Stimulated activated CD8-positive, alpha-beta memory T cell treated with anti-CD3 and anti-CD28 coated beads, Interleukin-2, amount 100 ng/mL, for 1 hour (primary cell): Measurements from ENCODE around the gene ADAMTS15.

ENCODE experiments used
- DNase-seq, 2 donors: peaks; one replicate each; pipeline ENCODE4 v3.0.0-alpha.2; 2020; ENCODE audit warnings: low read depth in 2 of 2

ADAMTS15 gene

DNA sequence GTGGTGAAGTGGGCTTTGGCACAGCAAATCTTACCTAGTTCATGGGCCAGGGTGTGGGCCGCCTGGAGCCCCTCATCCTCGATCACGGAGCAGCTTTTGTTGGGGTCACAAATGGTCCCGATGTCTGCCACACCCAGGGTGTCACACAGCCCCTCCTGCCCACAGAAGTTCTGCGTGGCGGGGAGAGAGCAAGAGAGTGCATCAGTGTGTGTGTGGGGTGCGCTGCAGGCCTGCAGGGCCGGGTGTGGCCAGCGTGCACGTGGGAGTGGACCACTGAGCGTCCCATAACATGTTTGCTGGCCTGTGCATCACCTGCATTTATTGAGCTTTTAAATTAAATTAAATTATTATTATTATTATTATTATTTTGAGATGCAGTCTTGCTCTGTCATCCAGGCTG is 31.5 kb upstream of the ADAMTS15 start:
- no peak for DNase-seq

DNA sequence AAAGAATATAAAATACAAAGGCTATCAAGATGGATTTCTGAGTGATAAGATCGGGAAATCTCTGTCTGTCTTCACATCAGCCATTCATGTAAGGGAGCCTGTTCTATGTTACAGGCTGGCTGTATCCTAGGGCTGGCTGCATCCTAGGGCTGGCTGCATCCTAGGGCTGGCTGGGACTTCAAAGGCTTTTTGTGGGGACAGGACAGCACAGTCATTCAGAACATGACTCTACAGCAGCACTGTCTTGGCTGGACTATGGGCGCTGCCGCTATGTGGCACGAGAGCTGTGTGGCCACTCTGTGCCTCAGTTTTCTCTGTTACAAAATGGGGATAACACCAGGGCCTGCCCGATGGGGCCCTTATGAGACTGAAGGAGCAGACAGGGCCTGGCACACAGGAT is 30.2 kb upstream of the ADAMTS15 start:
- no peak for DNase-seq

DNA sequence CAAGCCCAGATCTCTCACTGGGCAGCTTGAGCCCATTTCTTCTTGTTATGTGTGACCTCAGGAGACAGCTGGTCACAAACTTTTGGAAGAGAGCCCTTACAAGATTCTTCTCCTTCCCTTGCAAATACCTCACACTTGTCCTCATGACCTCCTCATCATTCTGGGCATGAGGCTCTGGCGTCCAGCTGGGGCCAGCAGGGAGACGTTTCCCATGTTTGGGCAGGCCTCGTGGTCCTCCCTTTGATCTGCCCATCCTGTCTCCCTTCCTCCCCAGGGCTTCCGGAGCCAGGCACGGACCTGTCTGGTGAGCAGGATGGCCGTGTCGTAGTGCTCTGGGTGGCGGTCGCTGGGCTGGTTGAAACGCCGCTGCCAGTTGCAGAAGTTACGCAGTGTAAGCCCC is 29.7 kb upstream of the ADAMTS15 start:
- no peak for DNase-seq

DNA sequence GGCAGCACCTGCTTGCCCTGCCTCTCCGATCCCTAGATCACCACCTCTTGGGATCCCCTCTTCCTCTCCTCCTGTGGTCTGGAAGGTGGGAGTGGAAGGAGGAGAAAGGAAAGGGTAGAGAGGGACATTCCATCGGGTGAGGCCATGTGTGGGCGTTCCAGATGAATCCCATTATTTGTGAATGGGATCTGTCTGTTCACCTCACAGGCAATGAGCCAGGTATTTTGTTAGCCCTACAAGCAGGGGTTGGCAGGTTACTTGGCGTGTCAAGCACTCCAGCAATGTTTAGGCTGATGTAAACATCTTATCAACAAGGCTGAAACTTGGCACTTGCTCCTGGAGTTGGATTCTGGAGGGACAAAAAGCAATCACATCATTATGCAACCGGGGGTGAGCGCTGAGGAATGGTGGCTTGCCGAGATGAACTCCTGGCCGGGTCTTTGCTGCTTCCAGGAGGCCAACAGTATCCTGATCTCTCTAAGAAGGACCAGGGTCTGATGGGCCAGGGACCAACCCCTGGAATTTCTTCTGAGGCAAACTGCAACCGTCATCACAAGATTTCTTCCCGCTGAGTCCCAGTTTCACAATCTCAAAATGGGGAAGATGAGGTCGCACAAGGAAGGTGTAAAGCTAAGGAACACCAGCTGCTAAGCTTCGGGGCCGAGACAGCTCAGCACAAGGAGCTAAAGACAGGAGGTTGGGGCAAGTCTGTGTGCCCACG is 27.8 kb upstream of the ADAMTS15 start:
- DNase-seq: no peak

DNA sequence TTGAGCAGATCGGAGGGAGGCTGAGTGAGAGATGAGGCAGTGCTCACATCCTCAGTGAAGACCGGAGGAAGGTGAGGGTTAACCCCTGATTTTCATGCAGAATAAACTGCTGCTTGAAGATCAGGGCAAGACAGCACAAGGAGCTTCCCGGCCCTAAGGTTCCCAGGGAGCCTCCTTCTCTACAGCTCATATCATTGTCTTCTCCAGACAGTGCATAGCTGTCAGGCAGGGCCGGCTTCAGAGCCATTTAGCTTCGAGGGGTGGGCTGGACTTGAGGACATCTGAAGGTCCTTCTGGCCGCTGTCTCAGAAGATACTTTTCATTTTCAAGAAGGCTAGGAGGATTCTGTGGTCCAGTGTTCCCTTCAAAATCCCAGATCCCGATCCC is 27.3 kb upstream of the ADAMTS15 start:
- DNase-seq: no peak

DNA sequence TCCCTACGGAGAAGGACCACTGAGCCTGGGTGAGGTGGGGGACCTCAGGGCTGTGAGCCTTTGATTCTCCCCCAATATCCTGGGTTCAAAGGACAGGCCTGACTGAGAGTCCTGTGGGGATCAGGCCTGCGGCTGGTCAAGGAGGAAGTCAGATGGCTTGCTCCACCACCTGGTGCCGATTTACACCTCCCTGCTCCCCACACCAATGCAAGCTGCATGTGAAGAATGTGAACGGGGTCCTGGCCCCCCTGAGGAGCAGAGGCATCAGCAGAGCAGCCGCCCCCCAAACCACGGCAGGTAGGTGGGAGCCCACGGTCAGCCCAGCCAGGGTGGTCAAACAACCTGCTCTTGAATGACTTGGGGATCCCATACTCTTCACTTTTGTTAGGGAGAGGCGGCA is 26.7 kb upstream of the ADAMTS15 start:
- DNase-seq: no peak

DNA sequence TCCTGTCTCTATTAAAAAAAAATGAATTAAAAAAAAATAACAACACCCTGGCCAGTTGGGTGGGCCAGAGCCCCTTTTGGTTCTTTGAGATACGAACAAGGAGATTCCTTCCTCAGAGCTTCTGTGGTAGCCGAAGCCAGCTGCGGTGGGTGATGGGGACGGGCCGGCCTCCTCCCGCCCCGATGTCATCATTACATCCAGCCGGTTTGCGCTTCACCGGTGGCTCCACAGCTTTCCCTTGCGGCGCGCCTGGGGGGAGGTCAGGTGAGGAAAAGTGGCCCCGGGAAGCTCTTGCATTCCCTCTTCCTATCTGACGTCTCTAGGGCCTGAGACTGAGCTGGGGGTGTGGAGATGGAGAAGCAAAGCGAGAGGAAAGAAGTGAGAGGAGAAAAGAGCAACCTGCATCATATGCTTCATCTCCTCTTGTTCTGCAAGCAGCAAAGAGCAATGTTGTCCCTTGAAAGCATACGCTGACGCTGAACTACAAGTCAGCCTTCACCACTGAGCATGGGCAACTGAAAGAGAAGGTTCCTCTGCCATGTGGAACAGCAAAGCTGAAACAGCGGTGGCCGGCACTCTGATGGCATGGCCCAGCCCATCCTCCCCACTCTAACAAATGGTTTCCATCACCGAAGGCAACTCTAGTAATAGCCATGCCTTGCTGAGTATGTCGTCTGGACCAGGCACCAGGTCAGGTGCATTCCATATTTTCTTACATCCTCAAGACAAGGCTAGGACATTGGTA is 26.0 kb upstream of the ADAMTS15 start:
- DNase-seq: no peak

DNA sequence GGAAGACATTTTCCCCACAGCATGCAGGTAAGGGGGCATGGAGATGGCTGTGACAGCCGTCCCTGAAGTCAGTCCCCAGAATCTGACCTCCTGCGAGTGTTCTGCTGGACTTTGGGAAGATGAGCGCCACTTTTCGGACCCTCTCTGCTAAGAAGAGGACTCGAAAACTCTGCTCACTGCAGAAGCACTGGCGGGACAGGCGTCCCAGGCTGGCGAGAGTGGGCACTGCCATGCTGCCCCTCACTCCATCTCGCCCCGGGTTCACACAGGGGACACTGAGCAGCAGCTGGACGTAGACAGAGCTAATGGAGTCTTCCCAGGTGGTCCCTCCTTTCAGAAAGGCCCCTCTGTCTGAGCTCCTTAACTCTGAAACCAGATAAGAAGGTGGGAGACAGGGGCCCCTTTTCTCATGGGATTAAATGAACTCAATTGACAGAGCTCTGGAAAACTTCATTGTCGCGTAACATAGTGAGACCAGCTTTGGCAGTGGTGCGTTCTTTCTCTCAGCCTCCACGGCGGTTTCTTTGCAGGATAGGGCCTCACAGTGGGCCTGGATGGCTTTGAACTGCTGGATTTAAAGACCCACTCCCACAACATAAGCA is 24.8 kb upstream of the ADAMTS15 start:
- DNase-seq: no peak

DNA sequence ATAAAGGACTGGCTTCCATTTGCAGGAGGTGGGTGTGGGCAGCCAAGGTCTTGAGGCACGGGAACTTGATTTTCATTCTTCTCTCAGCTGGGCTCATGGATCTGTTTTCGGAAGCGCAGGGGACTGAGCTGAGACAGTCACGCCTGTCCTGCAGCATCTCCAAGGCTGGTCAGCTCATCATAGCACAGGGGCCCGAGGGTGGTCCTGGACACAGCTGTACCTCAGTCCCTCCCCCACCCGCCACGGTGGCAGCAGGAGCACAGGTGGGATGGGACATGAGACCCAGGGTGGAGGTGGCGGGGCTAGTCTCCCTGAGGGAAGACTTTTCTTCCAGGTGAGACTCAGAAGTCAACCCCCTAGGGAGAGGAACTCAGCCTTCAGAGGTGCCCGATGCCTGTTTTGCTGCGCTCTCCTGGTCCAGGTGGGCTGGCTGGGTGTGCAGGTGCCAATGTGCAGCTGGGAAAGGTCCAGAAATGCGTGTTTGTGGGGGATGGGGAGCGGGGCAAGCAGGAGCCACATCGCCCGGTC is 23.8 kb upstream of the ADAMTS15 start:
- no peak for DNase-seq

DNA sequence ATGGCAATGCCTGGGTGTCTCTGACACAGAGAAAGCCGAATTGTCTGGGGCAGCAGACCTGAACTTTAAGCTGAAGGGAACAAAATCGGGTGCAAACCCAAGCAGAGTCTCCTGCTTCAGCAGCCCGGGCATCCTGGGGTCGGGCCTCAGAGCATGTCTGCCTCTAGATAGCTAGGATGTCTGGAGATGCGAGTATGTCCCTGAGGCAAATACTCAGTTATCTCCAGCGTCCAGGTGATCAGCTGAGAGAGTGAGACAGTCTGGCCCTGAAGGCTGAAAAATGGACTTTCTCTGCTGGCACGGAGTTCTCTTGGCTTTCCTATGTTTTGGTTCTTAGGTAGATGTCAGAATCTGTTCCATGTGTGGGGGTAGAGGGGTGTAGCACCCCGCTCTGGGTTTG is 23.3 kb upstream of the ADAMTS15 start:
- no peak for DNase-seq

DNA sequence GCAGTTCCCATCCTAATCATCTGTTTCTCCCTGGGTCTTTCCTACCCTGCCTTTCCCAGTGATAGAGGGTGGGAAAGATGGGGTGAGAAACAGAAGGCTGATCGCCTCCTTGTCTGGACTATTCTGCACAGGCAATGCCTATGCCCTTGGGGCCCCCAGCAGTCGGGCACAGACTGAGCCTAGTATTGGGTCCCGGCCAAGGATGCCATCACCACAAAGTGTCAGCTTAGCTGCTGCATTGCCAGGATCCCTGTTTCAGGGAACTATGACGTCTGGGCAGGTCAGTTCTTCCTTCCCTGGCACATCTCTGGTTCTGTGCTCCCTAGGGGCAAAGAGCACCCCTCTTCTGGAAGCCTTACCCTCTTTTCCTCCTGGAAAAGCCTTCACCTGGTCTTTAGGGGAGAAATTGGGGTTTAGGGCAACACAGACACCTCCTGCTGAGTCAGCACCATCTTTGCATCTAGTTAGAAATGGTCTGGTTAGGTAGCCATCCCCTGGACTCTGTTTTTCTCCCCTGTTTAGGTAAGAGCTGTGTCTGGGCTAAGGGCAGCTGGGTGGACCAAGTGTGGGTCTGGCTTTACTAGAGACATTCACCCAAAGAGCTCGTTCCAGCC is 22.1 kb upstream of the ADAMTS15 start:
- no peak for DNase-seq

DNA sequence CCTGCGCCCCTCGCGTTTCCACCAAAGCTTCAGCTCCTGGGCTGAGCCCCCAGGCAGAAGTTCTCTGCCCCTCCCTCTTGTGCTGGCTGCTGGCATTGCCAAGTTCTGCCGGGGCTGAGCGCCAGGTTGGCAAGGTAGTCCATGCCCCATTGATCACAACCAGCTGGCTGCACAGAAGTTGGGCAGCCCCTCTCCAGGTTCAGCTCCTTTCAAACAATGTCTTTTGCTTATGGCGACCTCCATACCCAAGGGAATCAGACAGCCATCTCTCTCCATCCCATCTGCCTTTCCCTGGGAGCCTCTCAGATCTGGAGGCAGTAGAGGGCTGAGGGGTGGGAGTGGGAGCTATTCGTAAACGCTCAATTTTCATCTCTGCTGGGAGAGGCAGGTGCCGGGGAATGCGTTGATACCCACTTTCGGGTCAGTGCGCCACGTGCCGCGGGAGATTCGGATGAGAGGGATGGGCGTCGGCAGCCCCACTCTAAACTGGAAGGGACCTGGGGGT is 21.6 kb upstream of the ADAMTS15 start:
- DNase-seq: no peak

DNA sequence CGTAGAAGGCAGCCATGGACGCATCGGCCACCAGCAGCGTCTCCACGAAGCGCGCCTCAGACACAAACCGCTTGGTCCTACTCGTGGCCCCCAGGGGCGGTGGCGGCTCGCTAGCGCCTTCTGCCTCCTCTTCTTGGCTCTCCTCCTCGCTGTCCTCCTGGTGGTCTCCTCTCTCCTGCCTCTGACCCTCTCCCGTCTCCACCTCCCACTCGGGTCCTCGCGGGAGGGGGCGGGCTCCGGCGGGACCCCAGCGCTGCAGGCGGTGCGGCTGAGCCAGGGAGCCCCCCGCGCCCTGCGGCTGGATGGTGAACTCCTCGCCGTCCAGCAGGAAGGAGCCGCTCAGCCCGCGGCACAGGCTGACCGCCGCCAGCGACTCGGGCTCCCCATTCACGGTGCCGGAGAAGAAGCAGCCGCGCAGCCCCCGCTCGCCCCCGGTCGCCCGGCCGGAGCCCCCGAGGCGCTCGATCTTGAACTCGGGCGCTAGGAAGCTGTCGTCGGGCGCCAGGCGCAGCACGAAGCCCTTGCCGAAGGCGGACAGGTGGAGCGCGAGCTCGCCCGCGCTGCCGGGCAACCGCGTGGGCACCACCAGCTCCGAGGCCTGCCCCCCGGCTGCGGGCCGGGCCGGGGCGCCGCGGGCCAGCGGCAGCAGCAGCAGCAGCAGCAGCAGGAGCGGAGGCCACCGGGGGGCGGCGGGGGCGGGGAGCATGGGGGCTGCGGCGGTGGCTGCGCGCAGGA is 20.7 kb upstream of the ADAMTS15 start:
- DNase-seq: no peak

DNA sequence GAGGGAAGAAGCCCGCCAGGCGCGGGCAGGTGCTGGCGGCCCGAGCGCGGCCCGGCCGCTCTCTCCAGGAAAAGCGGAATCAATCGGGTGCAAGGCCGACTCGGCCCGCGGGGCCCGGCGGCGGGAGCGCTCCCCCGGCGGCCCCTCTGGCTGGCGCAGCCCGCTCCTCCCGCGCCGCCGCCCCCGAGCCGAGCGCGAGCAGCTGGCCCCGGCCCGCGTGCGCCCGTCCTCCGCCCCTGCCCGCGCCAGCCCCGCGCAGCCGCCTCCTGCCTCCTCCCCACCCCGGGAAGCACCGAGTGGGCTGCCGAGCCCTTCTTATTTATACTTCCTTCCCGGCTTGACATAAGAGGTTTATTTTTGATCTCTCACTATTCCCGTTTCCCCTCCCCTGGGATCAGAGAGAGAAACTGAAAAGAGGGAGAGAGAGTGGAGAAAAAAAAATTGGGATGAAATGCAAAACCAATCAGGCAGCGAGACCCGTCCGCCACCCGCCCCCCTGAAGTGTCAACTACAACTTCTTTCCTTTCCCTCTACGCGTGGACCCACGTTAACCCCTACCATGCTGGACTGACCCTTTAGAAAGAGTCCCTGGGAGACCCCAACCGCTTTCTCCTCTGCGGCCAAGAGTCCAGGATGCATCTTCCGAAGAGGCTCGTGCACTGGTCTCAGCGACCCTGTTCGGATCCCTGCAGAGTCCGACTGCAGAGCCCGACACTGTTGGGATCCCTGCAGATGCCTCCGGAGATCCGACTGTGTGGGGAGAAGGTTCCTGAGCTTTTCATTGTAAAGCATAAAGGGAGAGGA is 19.9 kb upstream of the ADAMTS15 start, which contains the start of gene ADAMTS8:
Gene ADAMTS8, minus strand, starts transcription at position 294 of the 804 bp plus-strand sequence. CDS start 323 bp downstream, outside the sequence.
- DNase-seq: no peak

DNA sequence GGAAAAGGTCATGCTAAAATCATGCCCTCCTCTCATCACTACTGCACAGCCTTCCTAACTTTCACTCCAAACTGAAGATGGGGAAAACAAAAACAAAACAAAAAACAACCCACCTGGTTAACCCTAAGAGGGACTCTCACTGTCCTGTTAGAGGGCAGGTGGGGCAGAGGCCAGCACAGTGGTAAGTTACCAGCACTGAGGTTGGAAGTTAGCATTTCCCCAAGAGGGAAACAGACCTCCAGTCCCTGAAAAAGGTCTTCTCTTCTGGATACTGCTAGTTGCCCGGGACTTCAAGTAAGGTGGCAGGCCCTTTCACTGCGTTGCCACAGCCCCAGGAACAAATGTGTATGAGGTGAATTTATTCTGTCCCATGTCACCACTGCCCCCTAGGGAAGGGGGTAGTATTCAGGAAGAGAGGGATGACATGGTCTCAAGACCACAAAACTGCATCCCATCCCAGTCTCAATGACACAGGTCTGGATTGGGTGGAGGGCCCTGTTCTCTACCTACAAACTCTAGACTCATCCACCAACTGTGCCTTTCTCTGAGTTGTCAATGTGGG is 19.2 kb upstream of the ADAMTS15 start:
- DNase-seq: no peak

DNA sequence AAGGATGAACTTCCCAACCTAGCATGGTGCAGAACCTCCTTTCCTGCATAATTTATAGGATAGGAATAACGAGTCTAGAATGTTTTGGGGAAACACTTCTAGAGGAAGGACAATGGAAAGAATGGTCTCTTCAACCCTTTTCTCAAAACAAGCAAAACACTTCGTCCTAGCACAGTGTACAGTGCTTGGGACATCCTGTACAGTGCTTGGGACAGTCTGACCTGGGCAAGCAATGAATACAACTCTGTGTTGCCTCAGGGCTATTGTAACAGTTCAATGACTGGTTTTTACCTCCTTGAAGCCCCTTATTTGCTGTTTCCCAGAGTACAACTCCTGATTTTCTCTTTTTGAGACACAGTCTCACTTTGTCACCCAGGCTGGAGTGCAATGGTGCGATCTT is 18.5 kb upstream of the ADAMTS15 start:
- DNase-seq: no peak

DNA sequence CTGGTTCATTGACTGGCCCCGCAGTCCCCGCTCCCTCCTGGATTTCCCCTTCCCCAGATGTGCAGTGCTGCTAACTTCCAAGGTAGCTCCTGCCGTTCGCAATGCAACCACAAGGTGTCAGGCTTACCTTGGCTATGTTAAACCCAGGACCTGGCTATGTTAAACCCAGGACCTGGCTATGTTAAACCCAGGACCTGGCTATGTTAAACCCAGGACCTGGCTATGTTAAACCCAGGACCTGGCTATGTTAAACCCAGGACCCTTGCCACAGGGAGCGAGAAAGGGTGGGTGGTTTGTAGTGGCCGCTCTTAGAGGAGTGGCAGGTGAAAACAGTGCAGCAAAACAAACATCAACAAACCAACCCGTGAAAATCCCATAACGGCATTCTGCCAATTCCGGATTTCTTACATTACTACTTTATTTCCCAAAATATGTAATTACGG is 17.1 kb upstream of the ADAMTS15 start:
- peak; percentile 19 to 34 for DNase-seq

DNA sequence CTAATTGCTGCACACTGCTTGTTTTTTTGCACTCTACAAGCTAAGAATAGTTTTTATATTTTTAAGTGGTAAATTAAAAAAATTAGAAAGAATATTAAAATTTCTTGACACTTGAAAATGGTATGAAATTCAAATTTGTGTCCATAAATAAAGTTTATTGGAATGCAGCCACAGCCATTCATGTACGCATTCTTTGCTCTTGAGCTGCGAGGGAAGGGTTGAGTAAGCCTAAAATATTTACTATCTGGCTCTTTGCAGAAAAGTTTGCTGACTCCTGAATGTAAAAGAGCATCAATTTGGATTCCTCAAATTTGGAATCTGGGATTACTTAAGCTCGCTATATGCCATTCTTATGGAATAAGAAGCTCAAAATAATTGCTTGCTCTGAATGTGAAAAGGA is 16.6 kb upstream of the ADAMTS15 start:
- DNase-seq: no peak

DNA sequence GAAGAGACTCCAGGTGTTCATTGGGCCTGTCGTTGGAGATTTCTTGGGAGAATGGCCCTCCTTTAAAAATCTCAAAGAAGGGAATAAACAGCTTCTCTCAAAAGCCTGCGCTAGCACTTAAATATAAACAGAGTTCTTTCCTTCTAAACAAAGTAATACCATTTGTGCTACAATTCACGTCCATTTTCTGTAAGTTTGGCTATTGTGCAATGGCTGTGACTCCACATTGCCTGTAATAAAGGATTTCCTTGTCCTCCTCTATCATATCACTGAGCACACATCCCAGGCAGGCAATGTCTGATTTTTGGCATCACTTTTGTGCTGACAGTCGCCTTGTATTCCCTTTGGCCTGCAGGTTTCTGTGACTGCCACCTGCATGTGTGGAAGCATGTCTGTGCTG is 15.1 kb upstream of the ADAMTS15 start:
- DNase-seq: no peak
